ENCODE results near the gene GRIP2.

Gene GRIP2

DNA sequence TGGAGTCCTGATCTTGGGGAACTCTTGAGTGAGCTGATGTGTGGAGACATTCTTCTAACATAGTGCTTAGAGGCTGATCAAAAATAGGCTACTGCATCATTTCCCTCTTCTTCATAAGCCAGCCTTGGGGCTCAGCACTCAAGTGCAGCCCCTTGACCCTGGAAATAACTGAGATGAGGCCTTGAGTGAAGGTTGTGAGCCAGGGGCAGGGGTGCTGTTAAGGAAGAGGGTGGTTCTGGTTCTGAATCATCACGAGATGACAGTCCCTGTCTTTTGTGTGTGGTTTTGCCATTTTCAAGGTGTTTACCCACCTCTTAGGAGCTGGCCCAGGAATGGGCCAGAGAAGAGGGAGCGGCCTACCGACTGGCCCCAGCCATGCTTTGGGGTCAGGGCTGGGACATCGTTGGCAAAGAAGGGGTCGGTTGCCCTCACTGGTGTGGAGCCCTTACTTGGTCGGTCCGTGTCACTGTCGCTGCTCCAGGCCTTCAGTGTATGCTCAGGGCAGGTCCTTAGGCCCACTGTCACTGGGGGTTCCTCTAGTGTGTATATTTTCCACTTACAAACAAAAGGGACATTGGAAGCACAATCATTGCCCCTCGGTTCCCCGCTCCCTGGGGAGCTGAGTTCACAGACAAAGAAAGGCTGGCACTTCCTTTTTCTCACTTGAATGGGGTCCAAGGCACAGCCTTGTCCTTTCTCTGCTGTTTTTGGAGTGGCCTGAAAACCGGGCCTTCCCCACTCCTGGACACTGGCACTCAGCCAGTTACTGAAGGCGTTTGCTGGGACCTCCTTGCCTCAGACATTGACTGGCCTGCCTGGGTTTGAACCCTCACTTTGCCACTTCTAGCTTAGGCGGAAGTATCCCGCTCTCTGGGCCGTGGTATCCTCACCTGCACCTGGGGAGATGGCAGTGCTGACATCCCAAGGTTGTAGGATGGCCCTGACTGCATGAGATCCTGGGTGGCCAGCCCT, 91.1 kb downstream of the GRIP2 start:
- no peak for DNase-seq

DNA sequence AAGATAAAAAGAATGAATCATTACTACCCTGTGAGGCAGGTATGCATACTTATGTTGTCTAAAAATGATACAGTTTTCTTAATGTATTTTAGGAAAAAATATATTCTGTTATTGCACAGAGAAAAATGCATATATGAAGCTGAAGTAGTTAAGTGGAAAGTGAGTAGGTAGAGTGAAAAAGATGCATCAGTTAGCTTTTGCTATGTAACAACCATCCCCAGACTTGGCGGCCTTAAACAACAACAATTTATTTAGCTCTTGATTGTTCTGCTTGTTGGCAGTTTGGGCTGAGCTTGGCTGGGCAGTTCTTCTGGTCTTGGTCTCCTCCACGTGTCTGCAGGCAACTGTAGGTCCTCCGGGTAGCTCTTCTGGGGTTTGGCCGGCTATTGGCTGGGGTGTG, 92.1 kb downstream of the GRIP2 start:
- no peak for DNase-seq

DNA sequence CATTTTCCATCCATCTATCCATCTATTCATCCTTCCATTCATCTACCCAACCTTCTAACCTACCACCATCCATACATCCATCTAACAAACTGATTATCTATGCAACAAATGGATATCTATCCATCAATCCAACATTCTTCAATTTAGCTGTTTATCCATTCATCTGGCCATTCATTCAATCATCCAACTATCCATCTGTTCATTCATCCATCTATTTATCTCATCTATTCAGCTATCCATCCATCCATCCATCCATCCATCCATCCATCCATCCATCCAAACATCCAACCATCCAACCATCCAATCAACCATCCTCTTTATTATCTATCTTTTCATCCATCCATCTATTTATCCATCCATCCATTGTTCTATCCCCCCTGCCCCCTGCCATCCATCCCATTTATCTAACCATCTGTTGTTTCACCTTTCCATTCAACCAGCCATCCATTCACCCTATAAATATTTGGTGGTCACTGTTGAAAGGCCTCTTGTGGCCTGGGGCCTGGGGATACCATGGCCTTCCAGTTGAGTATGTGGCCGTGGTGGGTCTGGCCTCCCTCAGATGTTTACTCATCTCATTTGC, 93.1 kb downstream of the GRIP2 start:
- DNase-seq: no peak

DNA sequence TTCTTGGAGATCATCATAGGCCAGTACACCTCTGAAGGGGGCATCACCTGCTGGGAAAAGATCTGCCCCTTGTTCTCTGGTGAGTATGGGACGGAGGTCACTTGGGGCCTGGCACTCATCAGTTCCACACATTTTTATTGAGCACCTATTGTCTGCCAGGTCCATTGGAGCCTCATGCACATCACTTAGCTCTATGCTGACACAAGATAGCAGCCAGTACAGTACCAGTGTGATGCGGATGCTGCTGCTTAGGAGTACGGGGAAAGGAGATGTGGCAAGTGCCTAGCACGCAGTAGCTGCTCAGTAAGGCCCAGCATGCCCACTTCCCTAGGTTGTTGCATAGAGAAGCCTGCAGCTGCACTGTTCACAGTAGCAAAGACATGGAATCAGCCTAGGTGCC, 94.4 kb downstream of the GRIP2 start:
- no peak for DNase-seq

DNA sequence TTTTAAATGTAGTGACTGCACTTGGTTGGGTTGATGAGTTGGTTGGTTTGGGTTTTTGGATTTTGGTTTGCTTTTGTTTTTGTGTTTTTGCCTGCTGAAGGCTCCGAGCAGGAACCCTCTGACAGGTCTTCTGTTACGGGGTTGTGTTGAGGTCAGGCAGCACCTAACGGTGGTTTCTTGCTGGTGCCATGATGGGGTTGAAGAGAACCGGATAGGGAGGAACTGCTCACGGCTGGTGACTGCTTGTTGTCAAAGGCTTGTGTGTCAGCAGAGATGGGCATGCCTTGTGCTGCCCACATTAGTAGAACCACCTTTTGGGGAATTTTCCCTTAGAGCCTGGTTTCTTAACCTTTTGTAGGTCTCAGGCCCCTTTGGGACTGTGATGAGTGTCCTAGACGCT, 95.8 kb downstream of the GRIP2 start:
- DNase-seq: no peak

DNA sequence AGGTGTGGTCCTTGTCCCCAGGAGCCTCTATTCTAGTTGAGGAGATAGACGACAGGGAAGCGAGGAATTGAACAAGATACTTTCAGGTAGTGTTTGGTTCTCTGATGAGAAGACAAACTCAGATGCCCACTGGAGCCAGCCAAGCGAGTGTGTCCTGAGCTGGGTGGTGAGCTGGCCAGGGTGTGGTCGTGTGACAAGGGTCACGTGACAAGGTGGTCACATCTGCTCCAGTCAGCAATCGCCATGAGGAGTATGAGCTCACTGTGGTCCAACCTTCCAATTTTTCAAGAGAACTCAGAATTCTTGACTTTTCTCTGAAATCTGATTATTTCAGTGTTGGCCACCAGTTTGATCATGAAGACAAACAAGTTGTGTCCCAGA, 98.2 kb downstream of the GRIP2 start:
- DNase-seq: no peak

DNA sequence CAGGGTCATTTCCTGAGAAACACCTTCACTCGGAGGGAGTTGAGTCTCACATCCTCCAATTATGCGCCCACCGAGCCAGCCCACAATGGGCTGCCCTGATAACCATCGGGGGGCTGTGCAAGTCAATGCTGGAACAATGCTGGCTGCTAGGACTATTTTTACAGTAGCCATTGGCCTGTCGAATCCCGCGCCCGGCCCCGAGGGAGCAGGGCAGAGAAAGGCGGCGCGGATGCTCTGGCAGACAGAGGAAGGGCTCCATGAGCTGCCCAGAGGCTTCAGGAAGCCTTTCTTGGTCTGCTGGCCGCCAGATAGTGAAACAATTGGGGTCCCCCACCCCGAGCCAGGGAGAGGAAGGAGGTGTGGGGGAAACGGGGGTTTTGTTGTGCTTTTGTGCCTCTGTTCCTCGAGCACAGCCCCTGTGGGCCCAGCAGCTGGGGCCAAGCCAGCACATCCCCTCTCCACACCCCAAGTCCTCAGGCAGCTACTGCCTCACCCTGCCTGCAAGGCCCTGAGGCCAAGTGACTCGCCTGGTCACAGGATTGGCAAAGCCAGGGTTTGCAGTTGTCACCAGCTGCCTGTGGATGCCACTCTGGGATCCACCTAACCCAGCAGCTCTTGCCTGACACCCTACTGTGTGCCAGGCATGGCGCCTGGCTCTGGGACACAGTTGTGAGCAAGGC, 98.8 kb downstream of the GRIP2 start:
- DNase-seq: no peak

DNA sequence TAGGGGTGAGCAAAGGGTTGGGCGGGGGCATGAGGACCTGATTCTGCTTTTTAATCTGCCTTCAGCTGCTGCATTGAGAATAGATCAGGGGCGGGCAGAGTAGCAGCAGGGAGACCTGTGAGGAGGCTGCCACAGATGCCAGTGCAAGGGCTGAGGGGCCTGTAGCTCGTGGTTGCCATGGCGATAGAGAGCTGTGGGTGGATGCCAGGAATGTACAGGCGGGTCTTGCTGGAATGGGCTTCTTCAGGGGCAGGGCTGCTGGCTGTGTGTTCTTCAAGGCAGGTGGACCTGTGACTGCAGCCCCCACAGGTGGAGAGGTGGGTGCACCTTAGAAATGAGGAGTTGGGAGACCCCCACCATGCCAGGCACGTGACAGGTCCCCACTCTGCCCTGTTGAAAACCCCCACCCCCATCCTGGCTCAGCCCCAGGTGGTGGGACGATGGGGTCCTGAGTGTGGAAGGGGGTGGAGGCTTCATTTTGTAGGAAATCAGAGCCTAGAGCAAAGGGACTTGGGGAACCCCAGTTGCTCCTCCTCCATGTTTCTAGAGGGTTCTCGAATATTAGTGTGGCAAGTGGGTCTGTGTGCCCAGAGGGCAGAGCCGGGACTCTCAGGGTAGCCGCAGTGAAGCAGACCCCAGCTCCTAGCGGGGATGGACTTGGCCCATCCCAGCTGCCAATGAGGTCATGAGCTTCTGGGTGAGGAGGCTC, 99.5 kb downstream of the GRIP2 start:
- DNase-seq: no peak

DNA sequence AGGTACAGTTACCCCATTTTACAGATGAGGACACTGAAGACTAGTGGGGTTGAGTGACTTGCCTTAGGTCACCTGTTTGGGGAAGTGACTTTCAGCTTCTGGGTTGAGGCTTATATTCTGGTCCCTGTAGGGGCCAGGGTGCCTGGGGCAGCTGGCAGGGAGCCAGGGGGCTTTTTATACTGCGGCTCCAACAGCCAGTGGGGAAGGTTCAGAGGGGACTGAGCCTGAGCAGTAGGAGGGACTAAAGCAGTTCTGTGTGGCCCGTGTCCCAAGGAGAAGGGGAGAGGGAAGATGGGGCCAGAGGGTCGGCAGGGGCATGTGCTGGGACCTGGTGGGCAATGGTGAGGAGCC, 100.0 kb downstream of the GRIP2 start:
- no peak for DNase-seq

DNA sequence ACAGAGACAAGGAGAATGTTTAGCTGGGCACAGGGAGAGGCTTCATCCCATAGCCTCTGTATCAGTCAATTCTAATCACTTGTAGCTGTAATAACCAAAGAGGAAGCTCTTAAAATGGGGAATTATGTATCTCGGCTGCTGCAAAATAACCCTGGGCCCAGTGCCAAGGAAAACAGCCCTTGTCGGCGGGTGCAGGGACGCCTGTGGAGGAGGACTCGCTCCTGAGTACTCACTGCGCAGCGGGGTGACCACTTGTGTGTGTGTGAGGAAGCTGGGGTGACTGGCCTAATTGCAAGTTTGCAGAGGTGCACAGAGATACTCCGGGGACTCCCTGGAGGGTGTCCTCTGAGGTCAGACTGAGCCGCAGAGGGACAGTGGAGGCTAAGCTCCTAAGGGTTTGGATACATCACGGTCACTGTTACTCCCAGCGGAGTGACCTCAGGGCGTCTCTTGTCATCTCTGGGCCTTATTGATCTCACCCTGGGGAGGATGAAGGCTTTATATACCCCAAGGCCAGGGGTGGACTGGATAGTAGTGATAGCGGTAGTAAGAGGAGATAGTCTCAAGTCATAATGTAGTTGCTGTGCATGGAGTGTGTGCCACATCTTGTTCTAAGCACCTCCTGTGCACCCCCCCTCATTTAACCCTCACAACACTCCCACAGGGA, 100.5 kb downstream of the GRIP2 start:
- no peak for DNase-seq

Data from cerebellar nuclear complex (tissue), 1 donor.